ENCODE results near the gene SLC12A4. TPM values are rescaled to one million over a fixed set of nuclear protein-coding genes. Genes with fewer than 3 reads are reported as not detected.

SLC12A4 gene
- polyA plus RNA-seq, 2 of the 4 experiments (the other 2 are of a cell fraction), result 18.2 to 33.2 TPM

DNA sequence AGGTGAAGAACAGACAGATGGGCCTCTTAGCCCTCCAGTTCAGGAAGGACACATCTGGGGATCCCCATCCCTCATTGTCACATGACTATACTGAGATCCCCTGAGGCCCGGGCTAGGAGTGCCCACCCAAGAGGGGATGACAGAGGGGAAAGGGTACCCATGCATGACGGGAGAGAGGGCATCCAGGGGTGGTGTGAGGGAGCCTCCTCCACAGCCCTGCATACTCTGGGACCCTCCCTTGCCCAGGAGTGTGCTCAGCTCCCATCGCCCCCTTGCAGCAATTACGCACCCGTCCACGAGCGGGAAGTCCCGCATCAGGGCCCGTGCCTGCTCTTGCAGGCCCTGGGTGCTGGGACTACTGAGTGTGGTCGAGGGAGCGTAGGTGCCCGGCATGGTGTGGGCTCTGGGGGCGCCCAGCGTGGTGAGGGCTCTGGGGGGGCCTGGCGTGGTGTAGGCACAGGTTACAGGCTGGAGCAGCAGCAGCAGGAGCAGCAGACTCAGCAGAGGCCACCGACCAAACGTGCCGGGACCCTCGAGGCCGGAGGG is 24.3 kb upstream of the SLC12A4 start:
- WGBS (ENCODE audit: missing lambda C conversion rate), result 72% methylated on average over 20 of the region's 20 CpGs
- no peak for DNase-seq (ENCODE audit: low read depth in 1 of 2, low spot score in 1 of 2)
- Histone ChIP-seq H3K4me3 (no peak overlapping the region), H3K4me1 (peaks cover 5% of the 10 kb centered on the region; the same call in 1 of the 3 replicates), H3K4me2 (peak overlapping the region; percentile 70), H3K27ac (peak overlapping the region in 1 of 2 experiments; percentile 45; a peak in 1 of 6 replicates), H3K9me3 (no peaks in the 10 kb centered on the region)
- ATAC-seq, result peak; percentile 35; a peak in 5 of 6 replicates
- TF ChIP-seq JUNB (IDR thresholded peaks at IDR 0.05) (no peak), HOXB13 (CRISPR knock-in tag; IDR thresholded peaks at IDR 0.05; ENCODE audit: low read depth) (no peak), ATOH8 (CRISPR knock-in tag; IDR thresholded peaks at IDR 0.05; ENCODE audit: low read depth) (no peak), BHLHE40 (IDR thresholded peaks at IDR 0.05; ENCODE audit: low read depth, low read length) (no peak), RNF2 (IDR thresholded peaks at IDR 0.05; ENCODE audit: borderline replicate concordance, low read depth) (no peak), CBX8 (IDR thresholded peaks at IDR 0.05) (no peak), FOXS1 (CRISPR knock-in tag; IDR thresholded peaks at IDR 0.05) (no peak), CEBPB (IDR thresholded peaks at IDR 0.05) (no peak), RFX5 (IDR thresholded peaks at IDR 0.05) (no peak), FOSB (CRISPR knock-in tag; IDR thresholded peaks at IDR 0.05) (no peak), PHF8 (IDR thresholded peaks at IDR 0.05; ENCODE audit: borderline replicate concordance, low read depth) (no peak)
- TF ChIP-seq, protein P1, sequence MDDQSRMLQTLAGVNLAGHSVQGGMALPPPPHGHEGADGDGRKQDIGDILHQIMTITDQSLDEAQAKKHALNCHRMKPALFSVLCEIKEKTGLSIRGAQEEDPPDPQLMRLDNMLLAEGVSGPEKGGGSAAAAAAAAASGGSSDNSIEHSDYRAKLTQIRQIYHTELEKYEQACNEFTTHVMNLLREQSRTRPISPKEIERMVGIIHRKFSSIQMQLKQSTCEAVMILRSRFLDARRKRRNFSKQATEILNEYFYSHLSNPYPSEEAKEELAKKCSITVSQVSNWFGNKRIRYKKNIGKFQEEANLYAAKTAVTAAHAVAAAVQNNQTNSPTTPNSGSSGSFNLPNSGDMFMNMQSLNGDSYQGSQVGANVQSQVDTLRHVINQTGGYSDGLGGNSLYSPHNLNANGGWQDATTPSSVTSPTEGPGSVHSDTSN (IDR thresholded peaks at IDR 0.05), result no peak
- CTCF ChIA-PET, result interaction anchor here (0.6 to 5.5 kb wide), 12 partner anchors 10 to 363 kb away, joined by 3 to 21 read pairs (median 6); partner anchors contain the start of genes DDX28 and DUS2
- POLR2A ChIA-PET, result no interaction called here
- FAIRE-seq, result no peak

DNA sequence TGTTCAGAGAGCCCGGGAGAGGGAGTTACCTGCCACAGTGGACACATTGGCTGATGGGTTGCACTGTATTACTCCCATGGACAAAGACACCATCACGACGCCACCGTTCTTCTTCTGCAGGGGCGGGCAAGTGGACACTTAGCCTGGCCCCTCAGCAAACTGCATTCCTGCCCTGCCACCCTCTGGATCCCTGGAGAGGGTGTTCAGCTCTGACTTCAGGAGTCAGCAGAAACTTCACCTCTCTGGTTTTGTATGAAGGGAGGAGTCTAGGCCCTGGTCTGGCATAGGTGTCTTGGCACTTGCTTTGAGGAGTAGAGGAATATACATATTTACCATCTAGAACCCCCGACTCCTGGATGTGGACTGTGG is 21.6 kb upstream of the SLC12A4 start:
- WGBS (ENCODE audit: missing lambda C conversion rate), result 77% methylated on average over 6 of the region's 6 CpGs
- Histone ChIP-seq H3K4me3 (no peak overlapping the region), H3K4me2 (no peak overlapping the region), H3K27ac (no peak overlapping the region), H3K4me1 (peaks cover 8% of the 10 kb centered on the region), H3K9me3 (no peaks in the 10 kb centered on the region)
- no peak for DNase-seq (ENCODE audit: low read depth in 1 of 2, low spot score in 1 of 2)
- FAIRE-seq, result no peak
- ChIA-PET CTCF (interaction anchor here (0.7 to 5.5 kb wide), 5 partner anchors 9 to 240 kb away, joined by 3 to 21 read pairs (median 5); no protein-coding TSS in a partner anchor), POLR2A (interaction anchor here (0.6 kb wide), 1 partner anchor 95 kb away, joined by 9 read pairs; no protein-coding TSS in a partner anchor)
- ATAC-seq, result no peak
- TF ChIP-seq HOXB5 (CRISPR knock-in tag; IDR thresholded peaks at IDR 0.05) (no peak), MYC (IDR thresholded peaks at IDR 0.05; ENCODE audit: borderline replicate concordance, low read length) (no peak), ZFP36 (IDR thresholded peaks at IDR 0.05; ENCODE audit: borderline replicate concordance, partially characterized antibody) (no peak), MAX (IDR thresholded peaks at IDR 0.05) (no peak), CHD4 (IDR thresholded peaks at IDR 0.05; ENCODE audit: borderline replicate concordance) (no peak), EP300 (IDR thresholded peaks at IDR 0.05) (no peak), ZNF302 (CRISPR knock-in tag; IDR thresholded peaks at IDR 0.05) (no peak), BHLHE40 (IDR thresholded peaks at IDR 0.05; ENCODE audit: low read depth, low read length) (no peak), CHD2 (IDR thresholded peaks at IDR 0.05; ENCODE audit: low read length, partially characterized antibody) (no peak), POLR2AphosphoS2 (conservative IDR thresholded peaks at IDR 0.05; ENCODE audit: low read length) (no peak), MAFK (IDR thresholded peaks at IDR 0.05; ENCODE audit: partially characterized antibody) (no peak), HEYL (CRISPR knock-in tag; IDR thresholded peaks at IDR 0.05) (no peak)

Measured in A549 (cell line).